ENCODE data around the gene RSPO3.
A peak's percentile ranks its signal among the peaks of the same experiment; 100 is the strongest.
"Not testable (repeated sequence)": the region's sequence is repeated elsewhere in the genome, so short reads cannot be mapped to it uniquely, and the experiment has no call there.

RSPO3 gene

GRCh38 chr6:127118298-127119101 is at the start of gene RSPO3:
Gene RSPO3 (plus strand): TSS chr6:127118671. CDS start chr6:127119193, 522 bp downstream.
- DNase-seq: peak; percentile 2

GRCh38 chr6:127069659-127070279 is 48.7 kb upstream of the RSPO3 start:
- DNase-seq: peak; percentile 43

GRCh38 chr6:127073222-127073621 is 45.2 kb upstream of the RSPO3 start:
- DNase-seq: no peak

- no peak for DNase-seq
Measured at GRCh38 chr6:127076466-127076865, 42.0 kb upstream of the RSPO3 start.

GRCh38 chr6:127077886-127078285 is 40.6 kb upstream of the RSPO3 start:
- DNase-seq: no peak

GRCh38 chr6:127078669-127079068 is 39.8 kb upstream of the RSPO3 start:
- DNase-seq: no peak

- DNase-seq: no peak
Measured at GRCh38 chr6:127079681-127080080, 38.8 kb upstream of the RSPO3 start.

GRCh38 chr6:127080081-127080480 is 38.4 kb upstream of the RSPO3 start:
- DNase-seq: no peak

- DNase-seq: no peak
Measured at GRCh38 chr6:127083231-127083962, 35.1 kb upstream of the RSPO3 start.

GRCh38 chr6:127083963-127084310 is 34.5 kb upstream of the RSPO3 start:
- DNase-seq: no peak

- no peak for DNase-seq
Measured at GRCh38 chr6:127085181-127085580, 33.3 kb upstream of the RSPO3 start.

GRCh38 chr6:127090051-127090450 is 28.4 kb upstream of the RSPO3 start:
- no peak for DNase-seq

- no peak for DNase-seq
Measured at GRCh38 chr6:127092466-127092865, 26.0 kb upstream of the RSPO3 start.

GRCh38 chr6:127094791-127095190 is 23.7 kb upstream of the RSPO3 start:
- no peak for DNase-seq

- DNase-seq: no peak
Measured at GRCh38 chr6:127096167-127096566, 22.3 kb upstream of the RSPO3 start.

GRCh38 chr6:127097442-127097841 is 21.0 kb upstream of the RSPO3 start:
- not testable (repeated sequence) for DNase-seq

GRCh38 chr6:127100510-127101140 is 17.8 kb upstream of the RSPO3 start:
- no peak for DNase-seq

- DNase-seq: peak; percentile 56
Measured at GRCh38 chr6:127102299-127102698, 16.2 kb upstream of the RSPO3 start.

GRCh38 chr6:127102859-127103258 is 15.6 kb upstream of the RSPO3 start:
- DNase-seq: no peak

- DNase-seq: no peak
Measured at GRCh38 chr6:127103482-127103881, 15.0 kb upstream of the RSPO3 start.

- DNase-seq: no peak
Measured at GRCh38 chr6:127107916-127108315, 10.6 kb upstream of the RSPO3 start.

GRCh38 chr6:127110712-127111111 is 7.8 kb upstream of the RSPO3 start:
- no peak for DNase-seq

GRCh38 chr6:127111526-127111925 is 6.9 kb upstream of the RSPO3 start:
- DNase-seq: peak; percentile 95

Measured in kidney glomerular epithelial cell (primary cell).